Measurements from ENCODE around the gene CENPU. TPM values are rescaled to one million over a fixed set of nuclear protein-coding genes. Genes with fewer than 3 reads are reported as not detected.
"Not testable (repeated sequence)": the region's sequence is repeated elsewhere in the genome, so short reads cannot be mapped to it uniquely, and the experiment has no call there.

CENPU gene
- total RNA-seq, 1 experiment from 2014 or later: 15.2 TPM

DNA sequence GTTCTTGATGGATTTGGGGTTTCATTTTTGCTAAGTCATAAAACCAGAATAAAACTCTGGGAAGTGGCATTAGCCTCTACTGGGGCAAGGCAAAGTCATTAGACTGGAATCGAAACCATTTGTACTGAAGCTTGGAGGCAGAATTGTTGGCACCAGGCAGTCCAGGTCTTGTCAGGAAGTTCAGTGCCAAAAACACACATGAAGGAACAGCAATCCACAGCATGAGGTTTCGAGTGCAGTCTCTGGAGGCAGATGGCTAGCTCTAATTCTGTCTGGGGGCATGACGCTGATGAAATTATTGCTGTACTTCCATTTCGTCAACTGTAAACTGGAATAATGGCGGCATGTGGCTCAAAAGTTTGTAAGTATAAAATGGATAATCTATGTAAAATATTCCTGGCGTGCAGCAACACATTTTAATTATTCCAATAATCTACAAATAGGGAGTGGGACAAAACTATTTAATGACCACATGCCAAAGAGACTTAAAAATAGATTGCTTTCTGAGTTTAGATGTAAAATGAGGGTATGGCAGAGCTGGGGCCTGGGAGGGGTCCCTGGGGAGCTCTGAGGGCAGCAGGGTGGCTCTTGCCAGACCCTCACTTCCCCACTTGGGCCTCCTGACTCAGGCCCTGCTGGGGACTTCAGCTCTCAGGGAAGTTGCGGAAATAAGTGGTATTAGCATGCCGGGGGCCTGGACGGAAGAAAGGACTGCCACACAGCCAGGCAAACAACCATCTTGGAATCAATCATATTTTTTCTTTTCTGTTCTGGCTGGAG lies 18.8 kb upstream of the CENPU start:
- DNase-seq (ENCODE audit: low spot score): no peak

DNA sequence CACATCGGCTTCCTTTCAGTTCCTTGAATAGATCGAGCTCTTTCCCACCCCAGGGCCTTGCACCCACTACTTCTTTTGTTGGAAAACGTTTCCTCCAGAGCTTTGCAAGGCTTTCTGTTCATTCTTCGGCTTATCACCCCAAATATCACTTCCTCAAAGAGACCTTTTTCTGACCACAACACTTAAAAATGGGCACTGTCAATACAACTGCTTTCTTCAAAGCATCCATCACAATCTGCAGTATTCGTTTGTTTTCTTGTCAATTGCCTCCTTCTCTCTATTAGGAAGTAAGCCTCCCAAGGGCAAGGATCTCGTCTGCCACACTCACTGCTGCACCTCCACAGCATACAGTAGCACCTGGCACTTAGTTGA lies 17.7 kb upstream of the CENPU start:
- DNase-seq (ENCODE audit: low spot score): no peak

DNA sequence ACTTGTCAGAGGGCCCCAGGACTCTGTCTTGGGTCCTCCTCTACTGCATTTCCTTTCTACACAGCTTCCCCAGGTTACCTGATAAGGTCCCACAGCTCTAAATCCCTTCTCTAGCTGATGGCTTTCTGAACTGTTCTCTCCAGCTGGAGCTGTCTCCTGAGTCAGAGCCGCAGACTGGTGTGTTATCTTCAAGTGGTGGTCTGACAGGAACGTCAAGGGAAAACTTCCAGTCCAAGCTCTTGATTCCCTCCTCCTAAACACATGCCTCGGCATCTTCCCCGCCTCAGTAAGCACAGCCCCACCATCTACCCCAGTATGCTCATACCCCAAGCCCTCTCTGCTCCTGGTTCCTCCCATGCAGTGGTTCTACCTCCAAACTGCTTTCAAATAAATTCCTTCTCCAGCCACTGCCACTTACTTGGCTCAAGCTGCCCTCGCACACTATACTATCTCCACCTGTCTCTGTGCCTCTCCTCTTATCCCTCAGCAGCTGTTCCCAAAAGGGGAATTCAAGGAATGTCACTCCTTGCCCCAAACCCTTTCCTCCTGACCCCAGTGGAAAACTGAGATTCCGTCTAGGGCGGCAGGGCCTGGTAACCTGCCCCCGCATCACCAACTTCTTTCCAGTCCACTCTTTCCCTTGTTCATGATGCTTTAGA lies 17.2 kb upstream of the CENPU start:
- DNase-seq (ENCODE audit: low spot score): no peak

DNA sequence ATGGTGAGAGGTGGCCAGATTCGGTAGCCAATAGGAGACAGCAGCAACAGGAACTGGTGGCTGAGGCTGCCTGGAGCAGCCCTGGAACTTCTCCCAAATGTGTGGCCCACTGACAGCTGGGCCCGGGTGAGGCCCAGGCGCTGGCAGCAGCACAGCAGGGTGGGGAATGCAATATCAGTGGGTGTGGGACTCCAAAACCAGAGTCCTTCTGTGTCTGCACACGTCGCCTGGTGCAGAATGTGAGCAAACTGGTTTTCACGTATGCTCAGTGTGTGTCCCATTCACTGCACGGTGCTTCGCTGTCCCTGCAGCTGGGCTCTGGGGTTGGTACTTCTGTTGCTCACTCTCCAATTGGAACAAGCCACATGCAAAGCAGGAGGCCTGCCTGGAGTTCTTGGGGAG lies 14.4 kb upstream of the CENPU start:
- no peak for DNase-seq (ENCODE audit: low spot score)

DNA sequence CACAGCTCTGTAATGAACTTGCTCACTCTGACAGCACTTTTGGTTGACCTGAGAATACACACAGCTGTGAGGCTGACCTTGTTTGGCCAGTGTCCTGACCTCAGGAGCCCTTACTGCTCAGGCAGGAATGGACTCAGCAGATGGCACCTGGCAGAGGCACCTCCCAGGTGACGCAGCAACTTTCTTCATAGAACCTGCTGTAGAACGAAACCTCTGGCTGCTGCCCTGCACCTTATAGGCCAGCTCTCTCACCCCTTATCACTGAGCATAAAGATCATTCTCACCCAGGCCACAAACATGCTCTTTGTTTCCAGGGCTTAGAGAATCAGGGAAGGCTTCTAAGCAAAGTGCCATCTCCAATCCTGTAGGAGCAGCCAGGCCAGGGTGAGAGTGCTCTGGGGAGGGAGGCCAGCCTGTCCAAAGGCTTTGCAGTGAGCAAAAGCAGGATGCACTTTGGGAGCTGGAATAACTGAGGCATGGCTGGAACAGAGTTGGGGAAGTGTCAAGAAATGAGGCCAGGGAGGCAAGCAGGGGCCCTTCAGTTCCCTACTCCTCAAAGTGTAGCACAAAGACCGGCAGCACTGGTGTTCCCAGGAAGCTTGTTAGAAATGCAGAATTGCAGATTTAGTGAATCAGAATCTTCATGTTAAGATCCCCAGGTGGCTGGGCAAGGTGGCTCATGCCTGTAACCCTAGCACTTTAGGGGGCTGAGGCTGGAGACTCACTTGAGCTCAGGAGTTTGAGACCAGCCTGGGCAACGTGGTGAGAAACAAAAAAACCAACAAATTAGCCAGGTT lies 13.3 kb upstream of the CENPU start:
- DNase-seq (ENCODE audit: low spot score): peak; percentile 42

DNA sequence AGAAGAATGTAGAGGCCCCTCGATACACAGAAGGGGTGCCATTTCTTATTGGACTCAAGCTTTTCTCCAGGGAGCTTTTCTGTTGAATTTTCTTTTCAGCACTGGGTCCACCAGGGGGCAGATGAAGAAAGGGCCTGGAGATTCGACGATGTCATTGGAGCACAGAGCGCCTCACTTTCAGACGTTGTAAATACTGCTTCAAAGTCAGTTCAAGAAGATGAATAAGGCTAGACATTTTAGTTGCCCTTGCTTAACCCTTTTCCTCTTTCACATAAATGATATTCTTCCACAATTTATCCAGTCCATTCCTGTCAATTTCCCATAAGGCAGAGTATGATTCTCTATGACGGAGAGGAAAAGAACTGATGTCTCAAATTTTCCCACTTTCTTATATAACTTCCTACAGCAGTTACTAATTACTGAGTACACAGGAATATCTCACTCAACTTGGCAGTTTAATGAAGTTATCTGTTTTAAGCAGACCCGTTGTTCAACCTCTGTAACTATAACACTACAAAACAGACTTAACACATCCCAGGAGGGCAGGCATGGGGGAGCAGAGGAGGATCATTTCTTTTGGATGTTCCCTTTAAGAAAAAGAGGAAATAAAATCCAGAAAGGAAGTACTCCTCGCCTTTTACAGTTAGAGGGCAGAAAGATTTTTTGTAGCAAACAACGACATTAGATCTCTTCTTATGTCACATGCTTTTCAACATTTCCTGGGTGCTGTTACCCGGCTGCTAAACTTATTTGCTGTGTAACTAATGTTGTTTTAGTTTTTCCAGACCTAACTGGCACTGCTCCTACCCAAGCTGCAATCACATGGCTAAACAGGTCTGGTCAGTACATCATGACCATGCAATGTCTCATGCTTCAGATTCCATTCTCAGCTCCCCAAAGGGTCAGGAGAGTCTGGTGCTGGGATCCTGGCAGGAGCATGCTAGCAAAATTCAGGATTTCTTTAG lies 12.2 kb upstream of the CENPU start:
- DNase-seq (ENCODE audit: low spot score): peak; percentile 76

DNA sequence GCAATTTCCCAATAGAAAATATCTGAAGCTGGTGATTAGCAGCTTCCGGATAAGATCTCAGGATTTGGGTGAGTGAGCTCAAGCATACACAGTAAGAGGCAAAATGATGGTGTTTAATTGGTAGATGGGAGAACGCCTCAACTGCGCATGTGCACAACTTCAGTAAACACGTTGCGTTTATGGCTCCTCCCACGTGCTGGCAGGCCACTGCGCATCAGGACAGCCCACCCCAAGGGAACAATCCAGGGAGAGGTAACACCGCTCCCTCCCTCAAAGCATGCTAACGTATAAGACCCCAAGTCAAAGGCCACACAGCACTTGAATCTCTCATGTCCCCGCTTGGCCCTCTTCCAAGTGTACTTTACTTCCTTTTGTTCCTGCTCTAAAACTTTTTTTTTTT lies 10.3 kb upstream of the CENPU start:
- DNase-seq (ENCODE audit: low spot score): no peak

DNA sequence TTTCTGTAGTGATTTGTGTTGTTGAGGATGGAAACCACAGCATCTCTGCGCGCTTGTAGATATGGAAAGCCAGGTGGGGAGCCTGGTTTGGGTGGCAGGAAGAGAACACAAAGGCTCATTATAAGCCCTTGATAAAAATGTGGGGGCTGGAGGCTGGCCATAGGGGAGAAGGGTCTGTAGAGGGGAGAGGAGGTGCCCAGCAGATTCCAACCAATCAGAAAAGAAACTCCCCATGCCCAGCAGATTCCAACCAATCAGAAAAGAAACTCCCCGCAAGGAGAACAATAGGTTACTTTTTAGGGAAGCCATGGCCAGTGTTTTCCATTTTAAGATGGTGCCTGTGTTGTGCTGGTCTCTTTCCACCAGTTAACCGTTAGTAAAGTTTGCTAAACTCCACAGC lies 9.8 kb upstream of the CENPU start:
- DNase-seq (ENCODE audit: low spot score): no peak

DNA sequence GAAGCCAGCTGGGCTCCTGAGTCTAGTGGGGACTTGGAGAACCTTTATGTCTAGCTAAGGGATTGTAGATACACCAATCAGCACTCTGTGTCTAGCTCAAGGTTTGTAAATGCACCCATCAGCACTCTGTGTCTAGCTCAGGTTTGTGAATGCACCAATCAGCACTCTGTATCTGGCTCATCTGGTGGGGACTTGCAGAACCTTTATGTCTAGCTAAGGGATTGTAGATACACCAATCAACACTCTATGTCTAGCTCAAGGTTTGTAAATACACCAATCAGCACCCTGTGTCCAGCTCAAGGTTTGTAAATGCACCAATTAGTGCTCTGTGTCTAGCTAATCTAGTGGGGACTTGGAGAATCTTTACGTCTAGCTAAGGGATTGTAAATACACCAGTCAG lies 7.8 kb upstream of the CENPU start:
- not testable (repeated sequence) for DNase-seq (ENCODE audit: low spot score)

DNA sequence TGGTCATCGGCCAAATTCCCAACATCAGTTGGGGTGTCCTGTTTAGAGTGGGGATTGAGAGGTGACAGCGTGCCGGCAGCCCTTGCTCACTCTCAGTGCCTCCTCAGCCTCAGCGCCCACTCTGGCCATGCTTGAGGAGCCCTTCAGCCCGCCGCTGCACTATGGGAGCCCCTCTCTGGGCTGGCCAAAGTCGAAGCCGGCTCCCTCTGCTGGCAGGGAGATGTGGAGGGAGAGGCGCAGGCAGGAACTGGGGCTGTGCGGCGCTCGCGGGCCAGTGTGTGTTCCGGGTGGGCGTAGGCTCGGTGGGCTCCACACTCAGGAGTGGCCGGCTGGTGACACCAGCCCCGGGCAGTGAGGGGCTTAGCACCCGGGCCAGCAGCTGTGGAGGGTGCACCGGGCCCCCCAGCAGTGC lies 7.1 kb upstream of the CENPU start:
- DNase-seq (ENCODE audit: low spot score): no peak

DNA sequence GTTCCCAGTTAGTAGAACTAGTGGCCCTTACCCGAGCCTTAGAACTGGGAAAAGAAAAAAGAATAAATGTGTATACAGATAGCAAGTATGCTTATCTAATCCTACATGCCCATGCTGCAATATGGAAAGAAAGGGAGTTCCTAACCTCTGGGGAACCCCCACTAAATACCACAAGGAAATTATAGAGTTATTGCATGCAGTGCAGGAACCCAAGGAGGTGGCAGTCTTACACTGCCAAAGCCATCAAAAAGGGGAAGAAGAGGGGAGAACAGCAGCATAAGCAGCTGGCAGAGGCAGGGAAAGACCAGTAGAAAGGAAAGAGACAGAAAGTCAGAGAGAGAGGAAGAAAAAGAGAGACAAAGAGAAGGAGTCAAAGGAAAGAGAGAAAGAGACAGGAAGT lies 5.7 kb upstream of the CENPU start:
- not testable (repeated sequence) for DNase-seq (ENCODE audit: low spot score)

DNA sequence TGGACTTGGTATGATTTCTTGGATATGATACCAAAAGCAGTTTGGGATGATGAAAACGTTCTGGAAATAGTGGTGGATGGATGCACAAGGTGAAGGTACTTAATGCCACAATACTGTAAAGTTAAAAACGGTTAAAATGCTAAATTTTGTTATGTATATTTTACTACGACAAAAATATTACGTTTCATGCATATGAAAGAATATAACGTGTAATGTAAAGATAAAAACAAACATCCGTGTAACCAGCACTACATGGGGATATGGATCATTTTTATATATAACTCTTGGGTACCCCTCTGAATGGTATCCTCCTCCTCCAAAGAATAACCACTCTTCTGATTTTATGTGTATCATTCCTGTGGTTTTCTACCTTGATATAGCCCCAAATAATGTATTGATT lies 862 bp upstream of the CENPU start:
- no peak for DNase-seq (ENCODE audit: low spot score)

DNA sequence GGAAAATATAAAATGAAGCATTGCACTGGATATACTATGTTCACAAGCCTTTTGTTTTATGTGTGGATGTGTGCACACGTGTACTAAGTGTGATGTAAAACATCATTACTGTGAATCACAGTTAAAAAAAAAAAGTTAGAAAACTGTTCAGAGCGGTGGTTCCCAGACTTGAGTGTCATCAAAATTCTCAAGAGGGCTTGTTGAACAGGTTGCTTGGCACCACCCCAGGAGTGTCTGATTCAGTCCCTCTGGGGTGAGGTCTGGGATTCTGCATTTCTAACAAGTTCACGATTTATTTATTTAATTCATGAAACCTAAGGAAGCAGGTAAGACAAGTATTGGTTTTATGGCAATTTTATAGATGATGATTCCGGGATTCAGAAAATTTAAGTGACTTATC lies 1.8 kb downstream of the CENPU start:
- DNase-seq (ENCODE audit: low spot score): peak; percentile 23

DNA sequence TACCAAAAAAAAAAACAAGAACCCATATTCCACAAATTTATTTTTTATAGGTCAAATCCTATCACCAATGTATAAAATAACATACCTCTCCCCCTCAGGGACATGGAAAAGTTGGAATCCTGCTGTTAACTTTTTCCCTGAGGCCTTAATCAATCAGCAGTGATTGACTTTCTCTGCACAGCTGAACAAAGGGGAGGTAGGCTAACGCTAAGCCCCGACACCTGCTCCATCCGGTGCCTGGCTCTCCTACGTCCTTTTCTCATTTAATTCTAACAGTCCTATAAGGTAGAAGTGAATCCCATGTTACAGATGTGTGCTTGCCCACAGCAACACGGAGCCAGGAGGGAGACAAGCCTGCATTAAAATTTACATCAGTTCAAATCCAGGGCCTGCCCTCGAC lies 2.8 kb downstream of the CENPU start:
- DNase-seq (ENCODE audit: low spot score): no peak

DNA sequence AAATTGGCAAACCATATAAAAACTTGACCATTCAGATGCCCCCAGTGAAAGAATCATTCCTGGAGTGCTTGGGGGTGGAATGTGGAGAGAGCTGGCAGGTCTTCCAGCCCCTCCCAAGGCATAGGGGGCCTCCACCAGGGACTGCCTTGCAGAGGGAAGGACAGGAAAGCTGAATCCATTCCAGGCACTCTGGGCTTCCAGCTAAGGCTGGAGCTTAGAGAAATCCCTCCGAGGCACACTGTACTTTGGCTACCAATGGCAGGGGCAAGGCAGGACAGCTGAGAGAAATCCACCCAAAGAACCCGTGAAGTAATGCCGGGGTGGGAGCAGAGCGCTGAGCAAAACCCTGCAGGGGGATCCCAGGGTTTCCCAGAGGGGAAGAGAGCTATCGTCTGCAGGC lies 4.0 kb downstream of the CENPU start:
- no peak for DNase-seq (ENCODE audit: low spot score)

DNA sequence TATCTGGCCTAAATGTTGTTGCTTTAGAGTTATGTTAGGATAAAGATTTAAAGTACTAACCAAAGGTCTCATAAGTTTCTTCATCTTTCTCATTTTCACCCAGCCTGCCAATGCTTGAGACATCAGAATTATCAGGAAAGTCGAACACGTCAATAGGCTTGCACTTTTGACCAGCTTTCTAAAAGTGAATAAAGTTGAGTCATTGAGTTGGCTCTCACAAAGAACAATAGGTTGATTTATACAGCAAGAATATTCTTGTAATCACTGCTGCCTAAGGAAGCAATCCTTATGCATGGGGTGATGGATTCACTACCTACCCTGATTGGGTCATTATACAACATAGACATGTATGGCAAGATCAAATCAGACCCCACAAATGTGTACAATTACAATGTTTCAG lies 5.0 kb downstream of the CENPU start:
- no peak for DNase-seq (ENCODE audit: low spot score)

DNA sequence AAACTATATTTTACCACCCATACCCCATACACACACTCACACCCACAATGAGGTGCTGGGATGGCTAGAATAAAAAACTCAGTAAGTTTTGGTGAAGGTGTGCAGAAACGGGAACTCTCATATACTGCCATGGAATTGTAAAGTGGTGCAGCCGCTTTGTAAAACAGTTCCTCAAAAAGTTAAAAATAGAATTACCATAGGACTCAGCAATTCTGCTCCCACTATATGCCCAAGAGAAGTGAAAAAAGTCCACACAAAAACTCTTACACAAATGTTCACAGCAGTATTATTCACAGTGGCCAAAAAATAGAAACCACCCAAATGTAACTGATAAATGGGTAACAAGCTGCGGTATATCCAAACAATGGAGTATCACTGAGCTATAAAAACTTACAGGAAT lies 6.5 kb downstream of the CENPU start:
- no peak for DNase-seq (ENCODE audit: low spot score)

DNA sequence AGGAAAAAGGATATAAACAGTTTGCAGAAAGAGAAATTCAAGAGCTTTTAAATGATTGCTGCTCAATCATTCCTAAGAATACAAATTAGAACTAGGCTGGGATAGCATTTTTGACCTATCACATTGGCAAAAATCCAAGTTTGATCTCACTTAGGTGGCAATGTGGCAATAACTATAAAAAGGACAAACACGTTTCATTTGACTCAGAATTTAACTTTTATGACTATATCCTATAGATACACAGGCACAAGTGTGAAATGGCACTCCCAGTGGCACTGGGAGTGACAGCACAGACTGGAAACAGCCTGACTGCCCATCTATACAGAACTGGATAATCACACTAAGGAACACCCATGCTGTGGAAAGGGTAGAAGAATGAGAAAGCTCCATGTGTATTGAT lies 11.1 kb downstream of the CENPU start:
- DNase-seq (ENCODE audit: low spot score): peak; percentile 7

DNA sequence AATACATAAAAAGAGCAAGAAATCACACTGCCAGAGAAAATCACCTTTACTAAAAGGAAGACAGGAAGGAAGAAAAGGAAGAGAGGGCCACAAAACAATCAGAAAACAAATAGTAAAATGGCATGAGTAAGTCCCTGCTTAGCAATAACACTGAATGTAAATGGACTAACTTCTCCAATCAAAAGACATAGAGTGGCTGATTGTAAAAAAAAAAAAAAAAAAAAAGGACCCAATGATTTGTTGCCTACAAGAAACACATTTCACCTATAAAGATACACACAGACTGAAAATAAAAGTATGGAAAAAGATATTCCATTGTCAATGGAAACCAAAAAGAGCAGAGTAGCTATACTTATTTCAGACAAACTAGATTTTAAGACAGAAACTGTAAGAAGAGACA lies 12.6 kb downstream of the CENPU start:
- no peak for DNase-seq (ENCODE audit: low spot score)

DNA sequence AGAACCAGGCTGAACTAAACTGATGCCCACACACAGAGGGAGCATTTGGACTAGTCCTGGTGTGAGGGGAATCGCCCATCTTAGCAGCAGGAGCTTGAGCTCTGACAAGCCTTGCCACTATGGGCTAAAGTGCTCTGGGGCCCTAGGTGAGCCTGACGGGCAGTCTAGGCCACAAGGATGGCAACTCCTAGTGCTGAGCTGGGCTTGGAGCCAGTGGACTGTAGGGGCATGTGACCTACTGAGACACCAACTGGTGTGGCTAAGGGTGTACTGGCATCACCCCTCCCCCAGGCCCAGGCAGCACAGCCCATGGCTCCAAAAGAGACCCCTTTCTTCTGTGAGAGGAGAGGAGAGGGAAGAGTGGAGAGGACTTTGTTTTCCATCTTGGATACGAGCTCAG lies 14.5 kb downstream of the CENPU start:
- no peak for DNase-seq (ENCODE audit: low spot score)

DNA sequence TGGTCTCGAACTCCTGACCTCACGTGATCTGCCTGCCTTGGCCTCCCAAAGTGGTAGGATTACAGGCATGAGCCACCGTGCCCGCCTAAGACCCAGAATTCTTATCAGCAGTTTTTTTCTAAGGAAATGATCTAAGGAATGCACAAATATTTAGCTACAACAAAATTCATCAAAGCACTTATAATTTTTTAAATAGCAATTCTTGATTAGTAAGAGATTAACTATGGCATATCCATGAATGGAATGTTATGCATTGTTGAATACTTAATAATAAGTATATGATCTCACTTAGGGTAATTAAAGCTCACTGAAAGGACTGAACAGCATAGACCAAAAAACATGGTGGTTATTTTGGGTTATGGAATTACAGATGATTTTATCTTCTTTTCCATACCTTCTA lies 18.4 kb downstream of the CENPU start:
- no peak for DNase-seq (ENCODE audit: low spot score)

DNA sequence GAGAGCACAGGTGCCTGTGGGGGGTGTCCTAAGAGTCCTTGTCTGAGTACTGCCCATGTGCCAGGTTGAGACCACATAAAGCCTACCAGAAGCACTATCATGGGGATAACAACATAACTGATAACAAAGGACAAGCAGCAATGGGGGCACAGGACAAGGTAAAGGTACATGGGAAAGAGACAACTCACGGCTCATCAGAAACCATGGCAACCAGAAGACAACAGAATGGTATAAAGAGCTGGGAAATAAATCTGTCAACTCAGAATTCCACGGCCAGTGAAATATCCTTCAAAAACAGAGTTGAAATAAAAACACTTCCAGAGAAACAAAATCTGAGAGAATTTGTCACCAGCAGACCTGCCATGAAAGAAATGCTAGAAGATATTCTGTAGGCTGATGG lies 20.0 kb downstream of the CENPU start:
- DNase-seq (ENCODE audit: low spot score): no peak
